SK-N-SH (cell line): ENCODE results near the gene ACBD6. TPM values are rescaled to one million over a fixed set of nuclear protein-coding genes. Genes with fewer than 3 reads are reported as not detected.

Source experiments
- CTCF ChIA-PET: fragments of 300-600, 350-600 bp; formaldehyde crosslinking; extraction: SDS; loops from one replicate; lab custom pipeline; 2021; lab: Yijun Ruan, JAX
- POLR2A ChIA-PET: fragments of 350-600 bp; sonication (Branson Sonifier 250); formaldehyde crosslinking; extraction: SDS; loops from one replicate; lab custom pipeline; 2020; ENCODE audit warnings: antibody characterized with exemption, inconsistent platforms; lab: Yijun Ruan, JAX
- DNase-seq: peaks from one replicate; pipeline ENCODE4 v3.0.0; 2012
- H2AFZ ChIP-seq: fragments of 200-600 bp; sonication (generic); 2 replicates; pipeline ENCODE4 v1.8.1; 2016; ENCODE audit warnings: antibody characterized with exemption, mild to moderate bottlenecking, low read depth
- H3F3A ChIP-seq: fragments of 200-600 bp; sonication (generic); replicated peaks from 2 replicates; pipeline ENCODE3; 2016; ENCODE audit warnings: antibody characterized with exemption, mild to moderate bottlenecking; ENCODE audit not compliant: insufficient read depth
- H3K27ac ChIP-seq, 2 experiments: fragments of 200-500 bp in 1 of 2; fragments of 200-600 bp in 1 of 2; sonication (Bioruptor generic) in 1 of 2; sonication (generic), shearing (Covaris generic) in 1 of 2; 2 replicates each; pipeline versions ENCODE4 v1.5.1 to v1.6.1; 2014 to 2016; ENCODE audit warnings: low read depth in 2 of 2, inconsistent platforms in 1 of 2, low read length in 1 of 2, mild to moderate bottlenecking in 1 of 2, mixed read lengths in 1 of 2
- H3K27me3 ChIP-seq: fragments of 200-600 bp; sonication (generic), shearing (Covaris generic); 2 replicates; pipeline ENCODE4 v1.6.1; 2016; ENCODE audit warnings: mixed run types; ENCODE audit not compliant: insufficient read depth
- H3K36me3 ChIP-seq, 2 experiments: fragments of 200-500 bp in 1 of 2; fragments of 200-600 bp in 1 of 2; sonication (Bioruptor generic) in 1 of 2; sonication (generic) in 1 of 2; replicated peaks in 1 of 2; 2 replicates each; pipeline versions ENCODE3 to v1.5.1; 2014 to 2016; ENCODE audit warnings: low read length in 1 of 2, mild to moderate bottlenecking in 1 of 2; ENCODE audit not compliant: insufficient read depth in 2 of 2, control insufficient read depth in 1 of 2
- H3K4me1 ChIP-seq, 2 experiments: fragments of 200-500 bp in 1 of 2; fragments of 200-600 bp in 1 of 2; sonication (Bioruptor generic) in 1 of 2; sonication (generic), shearing (Covaris generic) in 1 of 2; 2 replicates each; pipeline versions ENCODE4 v1.5.1 to v1.6.1; 2014 to 2016; ENCODE audit warnings: low read depth in 1 of 2, low read length in 1 of 2, mixed run types in 1 of 2; ENCODE audit not compliant: insufficient read depth in 2 of 2, control insufficient read depth in 1 of 2
- H3K4me2 ChIP-seq: fragments of 200-600 bp; sonication (generic), shearing (Covaris generic); 2 replicates; pipeline ENCODE4 v1.6.1; 2017; ENCODE audit warnings: mixed run types
- H3K4me3 ChIP-seq, 2 experiments: fragments of 200-500 bp in 1 of 2; fragments of 200-600 bp in 1 of 2; sonication (Bioruptor generic) in 1 of 2; sonication (generic), shearing (Covaris generic) in 1 of 2; 2 replicates each; pipeline versions ENCODE4 v1.5.1 to v1.8.1; 2014 to 2016; ENCODE audit warnings: low read depth in 2 of 2, inconsistent platforms in 1 of 2, low read length in 1 of 2, mild to moderate bottlenecking in 1 of 2, mixed read lengths in 1 of 2, moderate library complexity in 1 of 2
- H3K79me2 ChIP-seq: fragments of 200-600 bp; sonication (generic); 2 replicates; pipeline ENCODE4 v1.8.1; 2017; ENCODE audit warnings: mild to moderate bottlenecking; ENCODE audit not compliant: insufficient read depth
- H3K9ac ChIP-seq: fragments of 200-600 bp; sonication (generic); 2 replicates; pipeline ENCODE4 v1.6.1; 2017; ENCODE audit warnings: mixed run types
- H3K9me2 ChIP-seq: fragments of 200-600 bp; sonication (generic); 2 replicates; pipeline ENCODE4 v1.6.1; 2017; ENCODE audit warnings: mixed run types
- H3K9me3 ChIP-seq: fragments of 200-600 bp; sonication (generic); 2 replicates; pipeline ENCODE4 v1.6.1; 2017; ENCODE audit warnings: mixed run types, mild to moderate bottlenecking, moderate library complexity
- H4K20me1 ChIP-seq: fragments of 200-600 bp; sonication (generic); 2 replicates; pipeline ENCODE4 v1.6.1; 2017; ENCODE audit warnings: mild to moderate bottlenecking, mixed run types; ENCODE audit not compliant: insufficient read depth
- CHD2 ChIP-seq: fragments of 150-350 bp; IDR thresholded peaks from 2 replicates; pipeline ENCODE4 v1.6.1; 2018; ENCODE audit warnings: low read length; ENCODE audit not compliant: partially characterized antibody
- EP300 ChIP-seq, 2 experiments: IDR thresholded peaks; 2 replicates each; pipeline versions ENCODE4 v1.4.0 to v1.6.1; 2012; ENCODE audit warnings: borderline replicate concordance in 1 of 2, low read depth in 1 of 2, low read length in 1 of 2
- EZH2phosphoT487 ChIP-seq: fragments of 200-600 bp; sonication (generic); IDR thresholded peaks from 2 replicates; pipeline ENCODE4 v1.6.1; 2017; ENCODE audit warnings: low read depth, mixed run types, mild to moderate bottlenecking, antibody characterized with exemption, moderate library complexity, borderline replicate concordance
- FOXJ3 ChIP-seq: sonication (generic); formaldehyde crosslinking; IDR thresholded peaks from 2 replicates; pipeline ENCODE4 v1.5.1; 2020; ENCODE audit warnings: mild to moderate bottlenecking, missing genetic modification reagents
- GABPA ChIP-seq: IDR thresholded peaks from 2 replicates; pipeline ENCODE4 v1.4.0; 2012; ENCODE audit warnings: low read depth, mild to moderate bottlenecking
- GATA2 ChIP-seq: sonication (generic); formaldehyde crosslinking; IDR thresholded peaks from 2 replicates; pipeline ENCODE4 v1.5.0; 2020; ENCODE audit warnings: mild to moderate bottlenecking, missing genetic modification reagents
- JUND ChIP-seq: IDR thresholded peaks from 2 replicates; pipeline ENCODE4 v1.4.0; 2012
- NFIC ChIP-seq: IDR thresholded peaks from 2 replicates; pipeline ENCODE4 v1.4.0; 2012; ENCODE audit warnings: borderline replicate concordance
- POLR2AphosphoS5 ChIP-seq: IDR thresholded peaks from 2 replicates; pipeline ENCODE4 v1.6.1; 2012; ENCODE audit warnings: low read depth, low read length
- RAD21 ChIP-seq: IDR thresholded peaks from 2 replicates; pipeline ENCODE4 v1.6.1; 2012; ENCODE audit warnings: mild to moderate bottlenecking, low read length
- RXRA ChIP-seq: IDR thresholded peaks from 2 replicates; pipeline ENCODE4 v1.4.0; 2012; ENCODE audit warnings: low read depth, mild to moderate bottlenecking, borderline replicate concordance
- SMC3 ChIP-seq: IDR thresholded peaks from 2 replicates; pipeline ENCODE4 v1.6.1; 2012; ENCODE audit warnings: low read depth, low read length, improper control_type of control experiment
- TCF12 ChIP-seq: IDR thresholded peaks from 2 replicates; pipeline ENCODE4 v1.4.0; 2012
- TEAD4 ChIP-seq: IDR thresholded peaks from 2 replicates; pipeline ENCODE4 v1.4.0; 2012; ENCODE audit warnings: mild to moderate bottlenecking, borderline replicate concordance; ENCODE audit not compliant: insufficient read depth
- YY1 ChIP-seq: IDR thresholded peaks from 2 replicates; pipeline ENCODE4 v1.4.0; 2012; ENCODE audit warnings: low read depth, mild to moderate bottlenecking
- WGBS: methylation state at CpG from one replicate; pipeline ENCODE4 v1.1.6; 2017; ENCODE audit warnings: low lambda C conversion rate; 5-methylcytosine and 5-hydroxymethylcytosine counted together
- polyA plus RNA-seq, 3 experiments: library from polyadenylated mRNA; depleted of rRNA; stranded (reverse); fragments of >200 nt; gene quantifications; 2 replicates each; pipeline ENCODE4 v1.2.3, GENCODE V29; 2012
- TF ChIP-seq, protein P1 (sequence below): IDR thresholded peaks from 2 replicates; pipeline ENCODE4 v1.4.0; 2012; ENCODE audit warnings: low read depth, borderline replicate concordance
- TF ChIP-seq, protein P2 (sequence below): fragments of 150-350 bp; IDR thresholded peaks from 2 replicates; pipeline ENCODE4 v1.6.1; 2016; ENCODE audit warnings: mild to moderate bottlenecking, low read depth, low read length
- TF ChIP-seq, protein P3 (sequence below): IDR thresholded peaks from 2 replicates; pipeline ENCODE4 v1.4.0; 2012; ENCODE audit warnings: low read depth, borderline replicate concordance
- TF ChIP-seq, protein P4 (sequence below): fragments of 200-600 bp; sonication (generic); IDR thresholded peaks from 2 replicates; pipeline ENCODE4 v1.6.1; 2017; ENCODE audit warnings: antibody characterized with exemption, mild to moderate bottlenecking, moderate library complexity

Gene ACBD6
- polyA plus RNA-seq, 1 of the 3 experiments (the other 2 are of a cell fraction), result 60.9 TPM

DNA sequence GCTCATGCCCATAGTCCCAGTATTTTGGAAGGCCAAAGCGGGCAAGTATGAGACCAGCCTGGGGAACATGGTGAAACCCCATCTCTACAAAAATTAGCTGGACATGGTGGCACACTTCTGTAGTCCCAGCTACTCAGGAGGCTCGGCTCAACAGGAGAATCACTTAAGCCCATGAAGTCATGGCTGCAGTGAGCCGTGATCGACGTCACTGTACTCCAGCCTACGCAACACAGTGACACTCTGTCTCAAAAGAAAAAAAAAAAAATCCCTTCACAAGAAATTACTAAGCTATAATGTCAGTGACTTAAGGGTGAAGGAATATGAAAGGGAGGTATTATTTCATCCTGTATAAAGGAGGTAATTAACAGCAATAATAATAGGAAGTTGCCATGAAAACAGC lies 99.8 kb downstream of the ACBD6 start:
- Histone ChIP-seq H3K79me2 (no peaks in the 10 kb centered on the region; the same call in none of the 2 replicates), H3K4me2 (no peak overlapping the region), H3K9ac (no peak overlapping the region), H2AFZ (no peak overlapping the region), H3K4me3 (no peak overlapping the region), H3K9me2 (no peaks in the 10 kb centered on the region), H3K4me1 (peaks cover 0 to 5% of the 10 kb centered on the region in 2 experiments; a peak in 2 of 4 replicates), H4K20me1 (no peaks in the 10 kb centered on the region), H3K9me3 (no peaks in the 10 kb centered on the region), H3K36me3 (peaks cover 11 to 13% of the 10 kb centered on the region in 2 experiments), H3K27ac (no peak overlapping the region), H3F3A (peaks cover under 1% of the 10 kb centered on the region)
- 89% methylated on average over 6 of the region's 6 CpGs for WGBS
- ChIA-PET POLR2A (no interaction called here), CTCF (no interaction called here)
- DNase-seq, result no peak
- TF ChIP-seq TEAD4, result no peak
- TF ChIP-seq, all 33 proteins: peak for 0
- H3K27me3 ChIP-seq, result no peaks in the 10 kb centered on the region

DNA sequence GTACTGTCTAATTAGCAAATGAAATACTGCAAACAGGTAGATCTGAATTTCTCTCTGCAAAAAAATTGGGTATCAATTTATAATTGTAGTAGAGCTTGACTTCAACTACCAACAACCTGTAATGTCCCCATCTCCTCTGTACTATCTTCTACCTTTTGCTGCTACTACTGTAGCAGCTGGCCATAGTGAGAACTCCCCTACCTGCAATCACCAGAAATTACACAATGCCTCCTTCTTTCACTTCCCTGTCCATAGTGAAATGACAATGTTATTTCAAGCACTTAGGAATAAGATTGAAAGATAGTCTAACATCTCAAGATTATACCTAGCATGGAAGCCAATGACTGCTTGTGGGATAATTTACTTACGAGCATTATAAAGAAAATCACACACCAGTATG lies 100.4 kb downstream of the ACBD6 start:
- H3K79me2 ChIP-seq, result no peaks in the 10 kb centered on the region; the same call in none of the 2 replicates
- no peak overlapping the region for H3K9ac ChIP-seq
- CTCF ChIA-PET, result no interaction called here
- no peaks in the 10 kb centered on the region for H3K27me3 ChIP-seq
- no peak overlapping the region for H3K4me2 ChIP-seq
- H3K9me3 ChIP-seq, result no peaks in the 10 kb centered on the region
- H3K27ac ChIP-seq, result no peak overlapping the region
- TF ChIP-seq TCF12 (no peak), CHD2 (no peak), SMC3 (no peak), EZH2phosphoT487 (no peak), POLR2AphosphoS5 (no peak), RXRA (no peak), EP300 (IDR thresholded peaks at IDR 0.05; ENCODE audit: borderline replicate concordance in 1 of 2, low read depth in 1 of 2, low read length in 1 of 2) (no peak), TEAD4 (no peak), JUND (no peak), NFIC (no peak), YY1 (no peak), RAD21 (no peak), GABPA (no peak), GATA2 (CRISPR knock-in tag) (no peak), FOXJ3 (CRISPR knock-in tag) (no peak)
- TF ChIP-seq, protein P1, sequence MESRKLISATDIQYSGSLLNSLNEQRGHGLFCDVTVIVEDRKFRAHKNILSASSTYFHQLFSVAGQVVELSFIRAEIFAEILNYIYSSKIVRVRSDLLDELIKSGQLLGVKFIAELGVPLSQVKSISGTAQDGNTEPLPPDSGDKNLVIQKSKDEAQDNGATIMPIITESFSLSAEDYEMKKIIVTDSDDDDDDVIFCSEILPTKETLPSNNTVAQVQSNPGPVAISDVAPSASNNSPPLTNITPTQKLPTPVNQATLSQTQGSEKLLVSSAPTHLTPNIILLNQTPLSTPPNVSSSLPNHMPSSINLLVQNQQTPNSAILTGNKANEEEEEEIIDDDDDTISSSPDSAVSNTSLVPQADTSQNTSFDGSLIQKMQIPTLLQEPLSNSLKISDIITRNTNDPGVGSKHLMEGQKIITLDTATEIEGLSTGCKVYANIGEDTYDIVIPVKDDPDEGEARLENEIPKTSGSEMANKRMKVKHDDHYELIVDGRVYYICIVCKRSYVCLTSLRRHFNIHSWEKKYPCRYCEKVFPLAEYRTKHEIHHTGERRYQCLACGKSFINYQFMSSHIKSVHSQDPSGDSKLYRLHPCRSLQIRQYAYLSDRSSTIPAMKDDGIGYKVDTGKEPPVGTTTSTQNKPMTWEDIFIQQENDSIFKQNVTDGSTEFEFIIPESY, result no peak
- TF ChIP-seq, protein P2, sequence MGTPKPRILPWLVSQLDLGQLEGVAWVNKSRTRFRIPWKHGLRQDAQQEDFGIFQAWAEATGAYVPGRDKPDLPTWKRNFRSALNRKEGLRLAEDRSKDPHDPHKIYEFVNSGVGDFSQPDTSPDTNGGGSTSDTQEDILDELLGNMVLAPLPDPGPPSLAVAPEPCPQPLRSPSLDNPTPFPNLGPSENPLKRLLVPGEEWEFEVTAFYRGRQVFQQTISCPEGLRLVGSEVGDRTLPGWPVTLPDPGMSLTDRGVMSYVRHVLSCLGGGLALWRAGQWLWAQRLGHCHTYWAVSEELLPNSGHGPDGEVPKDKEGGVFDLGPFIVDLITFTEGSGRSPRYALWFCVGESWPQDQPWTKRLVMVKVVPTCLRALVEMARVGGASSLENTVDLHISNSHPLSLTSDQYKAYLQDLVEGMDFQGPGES, result no peak
- TF ChIP-seq, protein P3, sequence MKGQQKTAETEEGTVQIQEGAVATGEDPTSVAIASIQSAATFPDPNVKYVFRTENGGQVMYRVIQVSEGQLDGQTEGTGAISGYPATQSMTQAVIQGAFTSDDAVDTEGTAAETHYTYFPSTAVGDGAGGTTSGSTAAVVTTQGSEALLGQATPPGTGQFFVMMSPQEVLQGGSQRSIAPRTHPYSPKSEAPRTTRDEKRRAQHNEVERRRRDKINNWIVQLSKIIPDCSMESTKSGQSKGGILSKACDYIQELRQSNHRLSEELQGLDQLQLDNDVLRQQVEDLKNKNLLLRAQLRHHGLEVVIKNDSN, result no peak
- TF ChIP-seq, protein P4, sequence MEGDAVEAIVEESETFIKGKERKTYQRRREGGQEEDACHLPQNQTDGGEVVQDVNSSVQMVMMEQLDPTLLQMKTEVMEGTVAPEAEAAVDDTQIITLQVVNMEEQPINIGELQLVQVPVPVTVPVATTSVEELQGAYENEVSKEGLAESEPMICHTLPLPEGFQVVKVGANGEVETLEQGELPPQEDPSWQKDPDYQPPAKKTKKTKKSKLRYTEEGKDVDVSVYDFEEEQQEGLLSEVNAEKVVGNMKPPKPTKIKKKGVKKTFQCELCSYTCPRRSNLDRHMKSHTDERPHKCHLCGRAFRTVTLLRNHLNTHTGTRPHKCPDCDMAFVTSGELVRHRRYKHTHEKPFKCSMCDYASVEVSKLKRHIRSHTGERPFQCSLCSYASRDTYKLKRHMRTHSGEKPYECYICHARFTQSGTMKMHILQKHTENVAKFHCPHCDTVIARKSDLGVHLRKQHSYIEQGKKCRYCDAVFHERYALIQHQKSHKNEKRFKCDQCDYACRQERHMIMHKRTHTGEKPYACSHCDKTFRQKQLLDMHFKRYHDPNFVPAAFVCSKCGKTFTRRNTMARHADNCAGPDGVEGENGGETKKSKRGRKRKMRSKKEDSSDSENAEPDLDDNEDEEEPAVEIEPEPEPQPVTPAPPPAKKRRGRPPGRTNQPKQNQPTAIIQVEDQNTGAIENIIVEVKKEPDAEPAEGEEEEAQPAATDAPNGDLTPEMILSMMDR, result no peak
- H3K36me3 ChIP-seq, result peaks cover 8% of the 10 kb centered on the region in 2 experiments
- H3K4me3 ChIP-seq, result no peak overlapping the region
- no peak for DNase-seq
- peaks cover 0 to 5% of the 10 kb centered on the region in 2 experiments; a peak in 2 of 4 replicates for H3K4me1 ChIP-seq
- no peaks in the 10 kb centered on the region for H4K20me1 ChIP-seq
- H3F3A ChIP-seq, result no peaks in the 10 kb centered on the region
- POLR2A ChIA-PET, result no interaction called here
- 0 out of 2 replicates have a peak, but pooled peaks cover 4% of the 10 kb centered on the region for H3K9me2 ChIP-seq
- no peak overlapping the region for H2AFZ ChIP-seq
- 88% methylated on average over 1 of the region's 1 CpG for WGBS
